ENCODE results near the gene EDIL3. TPM values are rescaled to one million over a fixed set of nuclear protein-coding genes. Genes with fewer than 3 reads are reported as not detected.

EDIL3 gene
- total RNA-seq, 1 donor from 2014 or later, result 604 TPM

DNA sequence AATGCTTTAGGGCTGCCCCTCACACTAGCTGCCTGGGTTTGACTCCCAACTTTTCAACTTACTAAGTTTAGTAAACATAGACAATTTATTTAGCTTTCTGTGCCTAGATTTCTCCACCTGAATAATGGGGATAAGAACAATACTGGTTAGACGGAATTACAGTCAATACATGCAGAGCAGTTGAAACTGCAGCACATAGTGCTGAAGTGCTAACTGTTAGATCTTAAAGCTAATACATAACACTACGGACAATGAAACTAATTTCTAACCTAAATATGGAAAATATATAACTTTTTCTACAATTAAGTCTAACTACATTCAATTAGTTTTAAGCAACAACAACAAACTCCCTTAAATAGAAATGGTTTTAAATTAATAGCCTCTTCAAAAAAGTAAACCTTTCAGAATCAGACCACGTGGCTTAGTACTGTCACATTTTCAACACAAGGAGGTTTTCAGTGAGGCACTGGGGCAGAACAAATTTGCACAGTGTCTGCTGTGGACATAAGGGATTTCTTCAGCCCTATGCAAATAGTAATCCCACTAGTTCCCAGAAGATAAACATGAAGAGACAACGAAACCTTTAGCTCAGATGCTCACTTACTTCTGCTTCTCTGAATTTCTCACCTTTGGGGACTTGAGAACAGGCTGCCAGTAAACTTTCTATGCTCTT is 293.4 kb downstream of the EDIL3 start:
- Mint-ChIP-seq H3K27ac (ENCODE audit: unreplicated experiment) (no peak overlapping the region), H3K4me1 (ENCODE audit: low read depth) (peaks cover 39% of the 10 kb centered on the region), H3K4me3 (ENCODE audit: unreplicated experiment) (no peak overlapping the region), H3K27me3 (ENCODE audit: low read depth) (no peaks in the 10 kb centered on the region), H3K9me3 (ENCODE audit: low read depth) (no peaks in the 10 kb centered on the region), H3K36me3 (ENCODE audit: low read depth) (peaks cover 6% of the 10 kb centered on the region)
- TF ChIP-seq, protein P1, sequence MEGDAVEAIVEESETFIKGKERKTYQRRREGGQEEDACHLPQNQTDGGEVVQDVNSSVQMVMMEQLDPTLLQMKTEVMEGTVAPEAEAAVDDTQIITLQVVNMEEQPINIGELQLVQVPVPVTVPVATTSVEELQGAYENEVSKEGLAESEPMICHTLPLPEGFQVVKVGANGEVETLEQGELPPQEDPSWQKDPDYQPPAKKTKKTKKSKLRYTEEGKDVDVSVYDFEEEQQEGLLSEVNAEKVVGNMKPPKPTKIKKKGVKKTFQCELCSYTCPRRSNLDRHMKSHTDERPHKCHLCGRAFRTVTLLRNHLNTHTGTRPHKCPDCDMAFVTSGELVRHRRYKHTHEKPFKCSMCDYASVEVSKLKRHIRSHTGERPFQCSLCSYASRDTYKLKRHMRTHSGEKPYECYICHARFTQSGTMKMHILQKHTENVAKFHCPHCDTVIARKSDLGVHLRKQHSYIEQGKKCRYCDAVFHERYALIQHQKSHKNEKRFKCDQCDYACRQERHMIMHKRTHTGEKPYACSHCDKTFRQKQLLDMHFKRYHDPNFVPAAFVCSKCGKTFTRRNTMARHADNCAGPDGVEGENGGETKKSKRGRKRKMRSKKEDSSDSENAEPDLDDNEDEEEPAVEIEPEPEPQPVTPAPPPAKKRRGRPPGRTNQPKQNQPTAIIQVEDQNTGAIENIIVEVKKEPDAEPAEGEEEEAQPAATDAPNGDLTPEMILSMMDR (IDR thresholded peaks at IDR 0.05), result no peak
- no peak for DNase-seq (ENCODE audit: low spot score)

DNA sequence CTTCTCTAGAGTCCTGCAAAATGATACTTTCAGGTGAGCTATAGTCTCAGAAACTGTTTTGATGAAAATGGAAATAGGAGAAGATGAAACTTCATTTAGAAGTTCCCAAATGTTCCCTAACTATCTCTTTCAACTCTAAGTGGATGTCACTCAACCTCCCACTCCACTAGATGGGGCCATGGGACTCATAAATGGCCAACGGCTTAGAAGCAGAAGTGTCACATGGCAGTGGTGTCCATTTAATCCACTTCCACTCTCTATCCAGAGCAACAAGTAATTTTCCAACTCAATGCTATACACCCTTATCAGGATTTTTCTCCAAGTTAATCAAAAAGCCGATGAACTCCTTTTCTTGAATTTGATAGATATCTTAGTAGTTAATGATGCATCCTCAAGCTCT is 295.7 kb downstream of the EDIL3 start:
- TF ChIP-seq, protein P1 (IDR thresholded peaks at IDR 0.05), result peak; percentile 70
- no peak overlapping the region for H3K27ac Mint-ChIP-seq (ENCODE audit: unreplicated experiment)
- H3K36me3 Mint-ChIP-seq (ENCODE audit: low read depth), result peaks cover 16% of the 10 kb centered on the region
- H3K4me3 Mint-ChIP-seq (ENCODE audit: unreplicated experiment), result no peak overlapping the region
- no peak for DNase-seq (ENCODE audit: low spot score)
- no peaks in the 10 kb centered on the region for H3K9me3 Mint-ChIP-seq (ENCODE audit: low read depth)
- peaks cover 35% of the 10 kb centered on the region for H3K4me1 Mint-ChIP-seq (ENCODE audit: low read depth)
- H3K27me3 Mint-ChIP-seq (ENCODE audit: low read depth), result no peaks in the 10 kb centered on the region

DNA sequence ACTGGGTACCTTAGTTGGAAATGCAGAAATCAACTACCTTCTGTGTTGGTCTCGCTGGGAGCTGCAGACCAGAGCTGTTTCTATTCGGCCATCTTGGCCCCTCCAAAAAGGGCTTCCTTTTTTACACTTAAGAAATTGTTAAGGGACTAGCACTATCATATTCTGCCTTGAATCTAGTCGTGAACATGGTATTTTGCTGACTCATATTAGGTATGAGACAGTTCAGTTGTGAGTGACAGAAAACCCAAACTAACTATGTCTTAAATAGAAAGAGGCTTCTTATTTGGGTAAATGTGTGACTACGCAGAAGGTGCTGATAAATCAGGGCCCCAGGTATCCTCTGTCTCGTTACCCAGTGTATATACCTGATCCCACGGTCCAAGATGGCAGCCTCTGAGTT is 298.2 kb downstream of the EDIL3 start:
- Mint-ChIP-seq H3K9me3 (ENCODE audit: low read depth) (no peaks in the 10 kb centered on the region), H3K27ac (ENCODE audit: unreplicated experiment) (peak overlapping the region; percentile 65), H3K4me3 (ENCODE audit: unreplicated experiment) (no peak overlapping the region), H3K27me3 (ENCODE audit: low read depth) (no peaks in the 10 kb centered on the region), H3K4me1 (ENCODE audit: low read depth) (peaks cover 24% of the 10 kb centered on the region), H3K36me3 (ENCODE audit: low read depth) (peaks cover 16% of the 10 kb centered on the region)
- TF ChIP-seq, protein P1 (IDR thresholded peaks at IDR 0.05), result no peak
- no peak for DNase-seq (ENCODE audit: low spot score)

DNA sequence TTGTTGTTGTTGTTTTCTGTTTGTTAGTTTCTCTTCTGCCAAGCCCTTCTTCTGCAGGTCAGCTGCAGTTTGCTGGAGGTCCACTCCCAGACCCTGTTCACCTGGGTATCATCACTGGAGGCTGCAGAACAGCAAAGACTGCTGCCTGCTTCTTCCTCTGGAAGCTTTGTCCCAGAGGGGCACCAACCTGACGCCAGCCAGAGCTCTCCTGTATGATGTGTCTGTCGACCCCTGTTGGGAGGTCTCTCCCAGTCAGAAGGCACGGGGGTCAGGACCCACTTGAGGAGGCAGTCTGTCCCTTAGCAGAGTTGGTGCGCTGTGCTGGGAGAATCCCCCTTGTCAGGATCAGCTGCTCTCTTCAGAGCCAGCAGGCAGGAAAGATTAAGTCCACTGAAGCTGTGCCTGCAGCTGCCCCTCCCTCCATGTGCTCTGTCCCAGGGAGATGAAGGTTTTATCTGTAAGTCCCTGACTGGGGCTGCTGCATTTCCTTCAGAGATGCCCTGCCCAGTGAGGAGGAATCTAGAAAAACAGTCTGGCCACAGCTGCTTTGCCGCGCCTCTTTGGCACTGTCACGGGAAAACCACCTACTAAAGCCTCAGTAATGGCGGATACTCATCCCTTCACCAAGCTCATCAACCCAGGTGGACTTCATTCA is 299.2 kb downstream of the EDIL3 start:
- Mint-ChIP-seq H3K4me1 (ENCODE audit: low read depth) (peaks cover 23% of the 10 kb centered on the region), H3K9me3 (ENCODE audit: low read depth) (no peaks in the 10 kb centered on the region), H3K36me3 (ENCODE audit: low read depth) (peaks cover 20% of the 10 kb centered on the region), H3K27ac (ENCODE audit: unreplicated experiment) (no peak overlapping the region), H3K4me3 (ENCODE audit: unreplicated experiment) (no peak overlapping the region), H3K27me3 (ENCODE audit: low read depth) (no peaks in the 10 kb centered on the region)
- TF ChIP-seq, protein P1 (IDR thresholded peaks at IDR 0.05), result no peak
- no peak for DNase-seq (ENCODE audit: low spot score)

DNA sequence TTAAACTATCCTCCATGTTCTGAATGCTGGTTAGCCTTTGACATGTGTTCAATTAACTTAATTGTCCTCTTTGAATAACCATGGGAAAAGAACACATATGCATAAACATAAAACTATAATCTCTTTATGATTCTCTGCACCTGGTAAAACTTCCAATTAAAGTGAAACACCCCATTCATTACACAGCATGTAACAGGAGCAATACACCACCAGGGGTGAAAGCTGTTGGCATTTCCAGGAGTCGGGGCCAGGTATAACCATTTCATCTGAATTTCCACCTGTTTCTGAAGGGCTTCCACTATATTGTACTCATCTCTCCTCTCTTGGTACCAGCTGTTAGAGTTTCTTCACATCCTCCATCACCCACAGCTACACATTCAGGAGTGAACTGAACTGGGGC is 303.8 kb downstream of the EDIL3 start:
- no peak for DNase-seq (ENCODE audit: low spot score)
- TF ChIP-seq, protein P1 (IDR thresholded peaks at IDR 0.05), result peak; percentile 12
- H3K9me3 Mint-ChIP-seq (ENCODE audit: low read depth), result no peaks in the 10 kb centered on the region

More for the DNA sequence above, 303.8 kb downstream of the EDIL3 start:
- H3K4me3 Mint-ChIP-seq (ENCODE audit: unreplicated experiment), result no peak overlapping the region
- no peaks in the 10 kb centered on the region for H3K27me3 Mint-ChIP-seq (ENCODE audit: low read depth)
- H3K4me1 Mint-ChIP-seq (ENCODE audit: low read depth), result peaks cover 13% of the 10 kb centered on the region
- H3K36me3 Mint-ChIP-seq (ENCODE audit: low read depth), result peaks cover 21% of the 10 kb centered on the region
- H3K27ac Mint-ChIP-seq (ENCODE audit: unreplicated experiment), result no peak overlapping the region
